HL-60 (cell line): ENCODE data around the gene PLEKHG4B.

ENCODE experiments used
- DNase-seq, 2 experiments: peaks; one replicate each; pipeline ENCODE4 v3.0.0-alpha.2; 2010 to 2020; ENCODE audit warnings: low read depth in 1 of 2, low spot score in 1 of 2
- H3K27ac ChIP-seq: fragments of 250-450 bp; sonication (Bioruptor Pico); replicated peaks from 2 replicates; pipeline ENCODE4 v1.5.1; 2020; ENCODE audit warnings: mild to moderate bottlenecking, moderate library complexity
- H3K27me3 ChIP-seq: fragments of 250-450 bp; sonication (Bioruptor Pico); 2 replicates; pipeline ENCODE4 v1.5.1; 2021; ENCODE audit warnings: mild to moderate bottlenecking, moderate library complexity; ENCODE audit not compliant: insufficient read depth, poor library complexity, severe bottlenecking
- H3K4me3 ChIP-seq: replicated peaks from 2 replicates; pipeline ENCODE4 v1.5.1; 2011; ENCODE audit warnings: mild to moderate bottlenecking, control low read depth, low read length; ENCODE audit not compliant: insufficient read depth
- GABPA ChIP-seq: IDR thresholded peaks from 2 replicates; pipeline ENCODE4 v1.6.1; 2012; ENCODE audit warnings: low read depth
- POLR2AphosphoS5 ChIP-seq: IDR thresholded peaks from 2 replicates; pipeline ENCODE4 v1.6.1; 2012; ENCODE audit warnings: low read depth
- SPI1 ChIP-seq: IDR thresholded peaks from 2 replicates; pipeline ENCODE4 v1.6.1; 2012; ENCODE audit warnings: low read depth, mild to moderate bottlenecking, borderline replicate concordance
- TF ChIP-seq, protein P1 (sequence below): IDR thresholded peaks from 2 replicates; pipeline ENCODE4 v1.6.1; 2012; ENCODE audit warnings: low read depth; ENCODE audit not compliant: insufficient replicate concordance
- TF ChIP-seq, protein P2 (sequence below): IDR thresholded peaks from one replicate; pipeline ENCODE4 v1.5.1; 2011; ENCODE audit warnings: low read length, control low read depth, inconsistent platforms; ENCODE audit not compliant: insufficient read depth

PLEKHG4B gene

DNA sequence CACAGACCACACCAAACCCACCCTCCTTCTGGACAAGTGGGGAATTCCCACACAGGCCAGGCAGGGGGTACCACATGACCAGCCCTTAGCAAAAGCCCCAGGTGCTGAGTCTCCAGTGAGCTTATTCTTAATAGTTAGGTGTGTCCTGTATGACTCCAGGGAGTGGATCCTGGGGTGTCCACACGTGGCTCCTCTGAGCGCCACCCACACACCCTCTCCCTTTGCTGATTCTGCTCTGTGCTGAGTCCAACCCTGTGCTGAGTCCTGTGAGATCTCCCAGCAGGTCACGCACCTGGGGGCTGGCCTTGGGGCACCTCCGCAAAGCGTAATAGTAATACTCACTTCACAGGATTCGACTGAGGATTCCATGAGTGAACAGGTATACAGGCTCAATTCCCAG, 112.0 kb downstream of the PLEKHG4B start:
- Histone ChIP-seq H3K4me3 (no peak overlapping the region), H3K27me3 (no peaks in the 10 kb centered on the region), H3K27ac (no peak overlapping the region)
- TF ChIP-seq, protein P1, sequence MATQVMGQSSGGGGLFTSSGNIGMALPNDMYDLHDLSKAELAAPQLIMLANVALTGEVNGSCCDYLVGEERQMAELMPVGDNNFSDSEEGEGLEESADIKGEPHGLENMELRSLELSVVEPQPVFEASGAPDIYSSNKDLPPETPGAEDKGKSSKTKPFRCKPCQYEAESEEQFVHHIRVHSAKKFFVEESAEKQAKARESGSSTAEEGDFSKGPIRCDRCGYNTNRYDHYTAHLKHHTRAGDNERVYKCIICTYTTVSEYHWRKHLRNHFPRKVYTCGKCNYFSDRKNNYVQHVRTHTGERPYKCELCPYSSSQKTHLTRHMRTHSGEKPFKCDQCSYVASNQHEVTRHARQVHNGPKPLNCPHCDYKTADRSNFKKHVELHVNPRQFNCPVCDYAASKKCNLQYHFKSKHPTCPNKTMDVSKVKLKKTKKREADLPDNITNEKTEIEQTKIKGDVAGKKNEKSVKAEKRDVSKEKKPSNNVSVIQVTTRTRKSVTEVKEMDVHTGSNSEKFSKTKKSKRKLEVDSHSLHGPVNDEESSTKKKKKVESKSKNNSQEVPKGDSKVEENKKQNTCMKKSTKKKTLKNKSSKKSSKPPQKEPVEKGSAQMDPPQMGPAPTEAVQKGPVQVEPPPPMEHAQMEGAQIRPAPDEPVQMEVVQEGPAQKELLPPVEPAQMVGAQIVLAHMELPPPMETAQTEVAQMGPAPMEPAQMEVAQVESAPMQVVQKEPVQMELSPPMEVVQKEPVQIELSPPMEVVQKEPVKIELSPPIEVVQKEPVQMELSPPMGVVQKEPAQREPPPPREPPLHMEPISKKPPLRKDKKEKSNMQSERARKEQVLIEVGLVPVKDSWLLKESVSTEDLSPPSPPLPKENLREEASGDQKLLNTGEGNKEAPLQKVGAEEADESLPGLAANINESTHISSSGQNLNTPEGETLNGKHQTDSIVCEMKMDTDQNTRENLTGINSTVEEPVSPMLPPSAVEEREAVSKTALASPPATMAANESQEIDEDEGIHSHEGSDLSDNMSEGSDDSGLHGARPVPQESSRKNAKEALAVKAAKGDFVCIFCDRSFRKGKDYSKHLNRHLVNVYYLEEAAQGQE = no peak
- TF ChIP-seq GABPA (no peak), SPI1 (no peak)
- no peak for DNase-seq

DNA sequence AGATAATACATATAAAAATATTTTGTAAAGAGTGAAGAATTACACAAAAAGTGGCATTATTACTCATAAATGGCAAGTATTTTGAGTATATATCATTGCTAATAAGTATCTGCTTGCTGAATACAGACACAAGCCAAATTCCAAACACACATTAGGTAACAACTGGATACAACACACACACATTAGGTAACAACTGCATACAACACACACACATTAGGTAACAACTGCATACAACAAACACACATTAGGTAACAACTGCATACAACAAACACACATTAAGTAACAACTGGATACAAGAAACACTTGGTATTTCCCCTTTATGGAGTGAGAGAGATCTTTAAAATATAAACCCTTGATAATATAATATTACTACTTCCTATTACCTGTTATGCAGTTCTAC, 112.5 kb downstream of the PLEKHG4B start:
- TF ChIP-seq, protein P2, sequence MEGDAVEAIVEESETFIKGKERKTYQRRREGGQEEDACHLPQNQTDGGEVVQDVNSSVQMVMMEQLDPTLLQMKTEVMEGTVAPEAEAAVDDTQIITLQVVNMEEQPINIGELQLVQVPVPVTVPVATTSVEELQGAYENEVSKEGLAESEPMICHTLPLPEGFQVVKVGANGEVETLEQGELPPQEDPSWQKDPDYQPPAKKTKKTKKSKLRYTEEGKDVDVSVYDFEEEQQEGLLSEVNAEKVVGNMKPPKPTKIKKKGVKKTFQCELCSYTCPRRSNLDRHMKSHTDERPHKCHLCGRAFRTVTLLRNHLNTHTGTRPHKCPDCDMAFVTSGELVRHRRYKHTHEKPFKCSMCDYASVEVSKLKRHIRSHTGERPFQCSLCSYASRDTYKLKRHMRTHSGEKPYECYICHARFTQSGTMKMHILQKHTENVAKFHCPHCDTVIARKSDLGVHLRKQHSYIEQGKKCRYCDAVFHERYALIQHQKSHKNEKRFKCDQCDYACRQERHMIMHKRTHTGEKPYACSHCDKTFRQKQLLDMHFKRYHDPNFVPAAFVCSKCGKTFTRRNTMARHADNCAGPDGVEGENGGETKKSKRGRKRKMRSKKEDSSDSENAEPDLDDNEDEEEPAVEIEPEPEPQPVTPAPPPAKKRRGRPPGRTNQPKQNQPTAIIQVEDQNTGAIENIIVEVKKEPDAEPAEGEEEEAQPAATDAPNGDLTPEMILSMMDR = no peak
- no peak for TF ChIP-seq GABPA
- no peak for DNase-seq
- Histone ChIP-seq H3K27me3 (no peaks in the 10 kb centered on the region), H3K27ac (no peak overlapping the region), H3K4me3 (no peak overlapping the region)

DNA sequence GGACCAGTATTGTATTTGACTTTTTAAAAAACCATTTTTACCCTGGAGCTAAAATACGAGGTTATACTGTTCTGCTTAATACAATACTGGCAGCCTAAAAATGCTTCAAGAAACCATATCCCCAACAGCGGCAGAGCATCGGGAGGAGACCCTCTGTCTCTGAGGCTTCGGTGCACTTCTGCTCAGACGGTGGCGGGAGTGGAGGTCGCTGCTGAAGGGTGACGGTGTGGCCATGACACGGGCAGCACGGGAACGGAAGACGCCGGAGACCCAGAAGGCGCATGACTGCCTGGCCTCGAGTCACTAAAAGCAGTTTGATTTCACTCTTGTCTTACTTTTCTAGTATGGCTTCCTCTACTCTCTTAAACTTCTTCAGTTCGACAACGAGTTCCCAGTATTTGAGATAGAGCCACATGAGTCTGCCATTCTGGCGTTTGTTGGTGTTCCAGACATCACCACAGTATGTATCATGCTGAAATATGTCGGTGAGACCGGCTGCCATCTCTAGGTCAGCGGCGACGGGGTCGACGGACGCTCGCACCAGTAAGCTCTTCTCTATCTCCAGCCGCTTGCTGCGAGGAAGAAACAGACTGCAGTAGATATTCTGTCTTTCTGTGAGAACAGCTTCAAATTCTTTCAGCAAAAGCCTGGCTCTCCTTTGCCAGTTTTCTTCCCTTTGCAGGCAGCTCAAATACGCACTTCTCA, 113.2 kb downstream of the PLEKHG4B start:
- no peak for DNase-seq
- no peak for TF ChIP-seq GABPA
- TF ChIP-seq, protein P1 = no peak
- TF ChIP-seq POLR2AphosphoS5 = no peak
- TF ChIP-seq, protein P2 = no peak
- no peak for TF ChIP-seq SPI1
- H3K27me3 ChIP-seq = no peaks in the 10 kb centered on the region
- no peak overlapping the region for H3K4me3 ChIP-seq
- no peak overlapping the region for H3K27ac ChIP-seq

DNA sequence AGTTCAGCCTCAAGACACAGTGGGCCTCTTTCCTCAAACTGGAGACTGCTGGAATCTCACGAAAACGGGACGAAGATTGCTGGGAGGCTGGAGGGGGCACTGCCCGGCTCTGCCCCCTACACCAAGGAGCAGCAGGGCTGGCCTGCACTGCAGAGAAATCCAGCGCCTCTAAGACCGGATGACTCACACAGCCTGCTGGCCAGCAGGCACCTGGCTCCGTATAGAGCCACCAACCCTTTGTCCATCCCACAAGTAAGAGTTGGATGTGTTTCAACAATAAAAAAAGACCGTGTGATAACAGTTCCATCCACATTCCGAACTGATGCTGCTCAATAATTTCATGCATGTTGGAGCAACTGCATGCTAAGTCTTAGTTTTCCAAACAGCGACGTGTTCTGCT, 114.4 kb downstream of the PLEKHG4B start:
- TF ChIP-seq GABPA (no peak), POLR2AphosphoS5 (no peak), SPI1 (no peak)
- TF ChIP-seq, protein P1 = no peak
- TF ChIP-seq, protein P2 = no peak
- Histone ChIP-seq H3K4me3 (no peak overlapping the region), H3K27ac (no peak overlapping the region), H3K27me3 (no peaks in the 10 kb centered on the region)
- DNase-seq = no peak
